ENCODE data around the gene KCNJ2. TPM values are rescaled to one million over a fixed set of nuclear protein-coding genes. Genes with fewer than 3 reads are reported as not detected.

The KCNJ2 gene
- total RNA-seq, 4 donors from 2014 or later, result 2.9 to 11.2 (median 6.7) TPM

- intact Hi-C loops (cut with DNase I), result no loop called here
- Histone ChIP-seq H3K4me1 (peaks cover 0 to 4% (median 0%) of the 10 kb centered on the region in 4 donors), H3K36me3 (peaks cover 0 to 5% (median under 1%) of the 10 kb centered on the region in 4 donors), H3K27me3 (no peaks in the 10 kb centered on the region), H3K4me3 (no peak overlapping the region), H3K9me3 (no peaks in the 10 kb centered on the region), H3K27ac (replicated peaks in 1 of 4) (no peak overlapping the region)
- WGBS, result 92% methylated on average over 5 of the region's 5 CpGs
- no peak for DNase-seq (ENCODE audit: extremely low spot score)
- TF ChIP-seq EP300 (IDR thresholded peaks at IDR 0.05) (no peak), CTCF (IDR thresholded peaks at IDR 0.05) (no peak), POLR2AphosphoS5 (IDR thresholded peaks at IDR 0.05) (no peak), POLR2A (IDR thresholded peaks at IDR 0.05; ENCODE audit: low read depth) (no peak)
Observed at GRCh38 chr17:70181376-70181775, 12.0 kb downstream of the KCNJ2 start.

- no peak for DNase-seq (ENCODE audit: extremely low spot score)
- H3K27ac ChIP-seq (replicated peaks in 1 of 4), result no peak overlapping the region
- intact Hi-C loops (cut with DNase I), result no loop called here
- TF ChIP-seq POLR2AphosphoS5 (IDR thresholded peaks at IDR 0.05) (no peak), CTCF (IDR thresholded peaks at IDR 0.05) (no peak), EP300 (IDR thresholded peaks at IDR 0.05) (no peak), POLR2A (IDR thresholded peaks at IDR 0.05; ENCODE audit: low read depth) (no peak)
- H3K4me1 ChIP-seq, result peaks cover 0 to 4% (median 0%) of the 10 kb centered on the region in 4 donors
- H3K4me3 ChIP-seq, result no peak overlapping the region
- 95% methylated on average over 3 of the region's 3 CpGs for WGBS
- peaks cover 0 to under 1% (median 0%) of the 10 kb centered on the region in 4 donors for H3K36me3 ChIP-seq
- no peaks in the 10 kb centered on the region for H3K9me3 ChIP-seq
- no peaks in the 10 kb centered on the region for H3K27me3 ChIP-seq
Observed at GRCh38 chr17:70181866-70182265, 12.5 kb downstream of the KCNJ2 start.

GRCh38 chr17:70183508-70183907, 14.2 kb downstream of the KCNJ2 start:
- no peaks in the 10 kb centered on the region for H3K9me3 ChIP-seq
- no peak overlapping the region for H3K4me3 ChIP-seq
- no peaks in the 10 kb centered on the region for H3K36me3 ChIP-seq
- no peak for TF ChIP-seq EP300 (IDR thresholded peaks at IDR 0.05)
- TF ChIP-seq CTCF (IDR thresholded peaks at IDR 0.05), result no peak
- no peak for TF ChIP-seq POLR2A (IDR thresholded peaks at IDR 0.05; ENCODE audit: low read depth)
- TF ChIP-seq POLR2AphosphoS5 (IDR thresholded peaks at IDR 0.05), result no peak
- no peak for DNase-seq (ENCODE audit: extremely low spot score)
- 80% methylated on average over 4 of the region's 4 CpGs for WGBS
- H3K27me3 ChIP-seq, result no peaks in the 10 kb centered on the region
- intact Hi-C loops (cut with DNase I), result no loop called here
- no peaks in the 10 kb centered on the region for H3K4me1 ChIP-seq
- H3K27ac ChIP-seq (replicated peaks in 1 of 4), result no peak overlapping the region

- H3K27me3 ChIP-seq, result no peaks in the 10 kb centered on the region
- H3K9me3 ChIP-seq, result no peaks in the 10 kb centered on the region
- no peak for TF ChIP-seq EP300 (IDR thresholded peaks at IDR 0.05)
- TF ChIP-seq CTCF (IDR thresholded peaks at IDR 0.05), result no peak
- no peak for TF ChIP-seq POLR2AphosphoS5 (IDR thresholded peaks at IDR 0.05)
- TF ChIP-seq POLR2A (IDR thresholded peaks at IDR 0.05; ENCODE audit: low read depth), result no peak
- H3K27ac ChIP-seq (replicated peaks in 1 of 4), result no peak overlapping the region
- no peak overlapping the region for H3K4me3 ChIP-seq
- H3K36me3 ChIP-seq, result no peaks in the 10 kb centered on the region
- H3K4me1 ChIP-seq, result no peaks in the 10 kb centered on the region
- DNase-seq (ENCODE audit: extremely low spot score), result no peak
- intact Hi-C loops (cut with DNase I), result no loop called here
Observed at GRCh38 chr17:70184207-70184606, 14.9 kb downstream of the KCNJ2 start.

GRCh38 chr17:70184770-70185169, 15.4 kb downstream of the KCNJ2 start:
- intact Hi-C loops (cut with DNase I), result no loop called here
- DNase-seq (ENCODE audit: extremely low spot score), result no peak
- 63% methylated on average over 4 of the region's 4 CpGs for WGBS
- no peaks in the 10 kb centered on the region for H3K36me3 ChIP-seq
- H3K9me3 ChIP-seq, result no peaks in the 10 kb centered on the region
- no peaks in the 10 kb centered on the region for H3K4me1 ChIP-seq
- TF ChIP-seq CTCF (IDR thresholded peaks at IDR 0.05), result no peak
- no peak for TF ChIP-seq POLR2AphosphoS5 (IDR thresholded peaks at IDR 0.05)
- no peak for TF ChIP-seq POLR2A (IDR thresholded peaks at IDR 0.05; ENCODE audit: low read depth)
- no peak for TF ChIP-seq EP300 (IDR thresholded peaks at IDR 0.05)
- no peak overlapping the region for H3K27ac ChIP-seq (replicated peaks in 1 of 4)
- H3K27me3 ChIP-seq, result no peaks in the 10 kb centered on the region
- no peak overlapping the region for H3K4me3 ChIP-seq

All from esophagus muscularis mucosa (tissue), 4 donors.